Skeletal muscle cell (primary cell): ENCODE measurements around the gene SNAP47.

Experiments
- DNase-seq: peaks from one replicate; pipeline ENCODE4 v3.0.0-alpha.2; 2010; ENCODE audit warnings: low read depth
- H3K4me3 ChIP-seq: 2 replicates; pipeline ENCODE4 v1.5.1; 2011; ENCODE audit warnings: low read depth, mild to moderate bottlenecking, control low read depth, low read length, moderate library complexity

Gene SNAP47

GRCh38 chr1:227823537-227823936 lies 88.3 kb downstream of the SNAP47 start:
- DNase-seq = no peak
- H3K4me3 ChIP-seq = no peak overlapping the region

- no peak overlapping the region for H3K4me3 ChIP-seq
- DNase-seq = no peak
These were observed 89.0 kb downstream of the SNAP47 start for GRCh38 chr1:227824204-227824603.

- DNase-seq = no peak
- H3K4me3 ChIP-seq = no peak overlapping the region
These were observed 93.6 kb downstream of the SNAP47 start for GRCh38 chr1:227828786-227829185.
